ENCODE data around the gene NTSR1. TPM values are rescaled to one million over a fixed set of nuclear protein-coding genes. Genes with fewer than 3 reads are reported as not detected.

The NTSR1 gene
- polyA plus RNA-seq, 3 donors: 0.05 to 0.15 TPM; not detected in 1

DNA sequence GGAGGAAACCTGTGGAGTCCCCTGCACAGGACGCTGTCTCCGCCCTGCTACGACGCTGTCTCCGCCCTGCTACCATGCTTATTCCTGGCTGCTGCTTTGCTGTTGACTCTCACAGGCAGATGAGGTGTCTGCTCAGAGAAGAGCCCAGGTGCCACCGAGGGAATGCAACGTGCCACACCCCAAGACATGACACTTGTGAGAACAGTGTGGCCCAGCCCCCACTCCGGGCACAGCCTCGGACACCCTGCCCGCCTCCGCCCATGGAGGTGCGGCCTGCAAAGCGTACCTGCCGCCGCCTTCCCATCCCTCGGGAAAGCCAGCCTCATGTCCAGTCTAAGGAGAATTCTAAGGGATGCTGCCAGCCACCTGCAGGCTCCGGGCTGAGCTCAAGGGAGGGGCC is 72.1 kb downstream of the NTSR1 start:
- WGBS, 3 donors: 74 to 89% (median 84%) methylated on average over 17 of the region's 17 CpGs
- H3K27ac ChIP-seq (ENCODE audit: low read depth, low read length): no peak overlapping the region

DNA sequence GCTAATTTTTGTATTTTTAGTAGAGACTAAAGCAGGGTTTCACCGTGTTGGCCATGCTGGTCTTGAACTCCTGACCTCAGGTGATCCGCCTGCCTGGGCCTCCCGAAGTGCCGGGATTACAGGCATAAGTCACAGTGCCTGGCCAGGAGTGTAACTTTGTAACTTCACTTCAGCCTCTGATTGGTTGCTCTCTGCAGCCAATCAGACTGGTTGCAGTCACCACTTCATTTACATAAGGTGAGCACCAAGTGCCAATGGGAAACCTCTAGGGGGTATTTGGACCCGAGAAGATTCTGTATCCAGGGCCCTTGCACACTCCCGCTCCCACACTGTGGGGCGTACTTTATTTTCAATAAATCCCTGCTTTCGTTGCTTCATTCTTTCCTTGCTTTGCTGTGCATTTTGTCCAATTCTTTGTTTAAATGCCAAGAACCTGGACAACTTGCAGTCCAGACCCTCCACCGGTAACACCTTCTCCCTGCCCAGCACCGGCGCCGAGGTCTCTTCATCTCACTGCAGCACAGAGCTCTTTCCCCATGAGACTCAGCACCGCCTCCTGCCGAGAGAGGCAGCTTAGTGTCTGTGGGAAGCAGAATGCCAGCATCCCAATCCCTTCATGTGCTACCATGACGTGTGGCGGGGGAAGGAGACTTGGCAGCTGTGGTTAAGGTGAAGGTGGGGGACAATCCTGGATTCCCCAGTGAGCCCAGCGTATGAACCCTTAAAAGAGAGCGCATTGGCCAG is 73.7 kb downstream of the NTSR1 start:
- 65 to 77% (median 72%) methylated on average over 18 of the region's 18 CpGs for WGBS, 3 donors
- H3K27ac ChIP-seq (ENCODE audit: low read depth, low read length): no peak overlapping the region

DNA sequence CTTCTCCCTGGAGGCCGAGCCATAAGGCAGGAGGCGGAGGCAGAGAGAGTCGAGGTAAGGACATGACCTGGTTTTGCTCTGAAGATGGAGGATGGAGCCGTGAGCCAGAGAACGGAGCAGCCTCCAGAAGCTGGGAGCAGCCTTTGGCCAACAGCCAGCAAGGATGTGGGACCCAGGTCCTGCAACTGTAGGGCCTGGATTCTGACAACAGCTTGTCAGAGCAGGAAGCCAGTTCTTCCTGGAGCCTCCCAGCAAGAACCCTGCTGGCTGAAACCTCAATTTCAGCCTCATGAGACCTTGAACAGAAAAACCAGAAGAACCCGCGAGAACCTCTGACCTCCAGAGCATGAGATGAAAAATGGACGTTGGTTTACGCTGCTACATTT is 74.2 kb downstream of the NTSR1 start:
- H3K27ac ChIP-seq (ENCODE audit: low read depth, low read length): no peak overlapping the region
- WGBS, 3 donors: 25 to 40% (median 28%) methylated on average over 9 of the region's 9 CpGs

DNA sequence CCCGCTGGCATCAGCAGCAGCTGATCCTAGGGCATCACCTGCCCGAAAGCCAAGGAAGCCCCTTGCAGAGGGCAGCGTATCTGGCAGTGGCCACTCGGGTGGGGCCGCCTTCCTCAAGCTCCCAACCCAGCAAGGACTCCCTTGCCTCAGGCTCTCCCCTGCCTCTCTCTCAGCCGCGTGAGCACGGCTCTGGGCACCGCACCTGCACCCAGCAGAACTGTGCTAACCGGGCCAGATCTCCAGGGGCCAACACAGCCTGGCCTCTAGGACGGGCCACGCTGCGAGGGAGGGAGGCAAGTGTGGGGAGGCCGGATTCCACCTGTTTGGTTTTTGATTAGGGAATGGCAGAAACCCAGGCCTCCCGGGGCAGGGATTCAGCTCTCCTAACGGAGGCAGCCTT is 75.9 kb downstream of the NTSR1 start:
- 80 to 91% (median 91%) methylated on average over 16 of the region's 16 CpGs for WGBS, 3 donors
- H3K27ac ChIP-seq (ENCODE audit: low read depth, low read length): no peak overlapping the region

- no peak overlapping the region for H3K27ac ChIP-seq (ENCODE audit: low read depth, low read length)
- WGBS, 3 donors: 41 to 76% (median 70%) methylated on average over 10 to 11 of the region's 11 CpGs
Observed at GRCh38 chr20:62785393-62785792, 76.8 kb downstream of the NTSR1 start.

- no peak overlapping the region for H3K27ac ChIP-seq (ENCODE audit: low read depth, low read length)
- WGBS, 3 donors: 67 to 82% (median 79%) methylated on average over 13 of the region's 13 CpGs
Observed at GRCh38 chr20:62786157-62786556, 77.5 kb downstream of the NTSR1 start.

GRCh38 chr20:62787321-62787720 is 78.7 kb downstream of the NTSR1 start:
- WGBS, 3 donors: 57 to 66% (median 63%) methylated on average over 7 of the region's 7 CpGs
- no peak overlapping the region for H3K27ac ChIP-seq (ENCODE audit: low read depth, low read length)

DNA sequence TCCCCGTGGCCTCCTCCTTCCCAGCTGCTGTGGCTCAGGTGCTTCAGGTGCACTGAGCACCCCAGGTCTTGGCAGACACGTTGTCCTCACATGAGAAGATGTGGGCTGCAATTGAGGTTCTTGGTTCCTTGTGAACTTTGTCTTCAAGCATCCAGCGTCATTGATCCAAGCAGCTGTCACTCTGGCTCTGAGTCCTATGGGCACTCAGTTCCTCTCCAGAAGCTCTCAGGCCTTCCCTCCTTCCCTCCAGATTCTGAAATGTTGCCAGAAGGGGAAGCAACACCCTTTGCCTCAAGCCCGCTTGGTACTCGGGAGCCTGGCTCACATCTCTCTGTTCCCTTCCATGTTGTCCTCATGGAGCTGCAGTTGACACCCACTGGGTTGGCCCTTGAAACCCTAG is 79.2 kb downstream of the NTSR1 start:
- WGBS, 3 donors: 66 to 80% (median 73%) methylated on average over 5 of the region's 5 CpGs
- H3K27ac ChIP-seq (ENCODE audit: low read depth, low read length): no peak overlapping the region

DNA sequence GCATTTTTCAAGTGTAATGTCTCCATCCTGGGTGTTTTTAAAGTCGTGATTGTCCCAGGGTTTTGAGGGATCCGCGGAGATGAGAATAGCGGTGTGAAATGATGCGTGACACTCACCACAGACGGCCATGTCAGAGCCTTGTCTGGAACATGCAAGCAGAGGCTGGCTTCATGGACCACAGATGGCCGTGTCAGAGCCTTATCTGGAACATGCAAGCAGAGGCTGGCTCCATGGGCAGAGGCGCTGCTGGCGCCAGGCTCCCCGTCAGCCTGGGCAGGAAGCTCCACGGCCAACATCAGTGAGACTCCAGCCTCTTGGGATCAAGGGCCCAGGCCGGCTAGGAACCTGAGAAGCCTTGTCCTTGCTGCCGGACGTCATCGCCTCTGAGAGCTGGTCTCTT is 80.0 kb downstream of the NTSR1 start:
- 74 to 88% (median 82%) methylated on average over 15 of the region's 15 CpGs for WGBS, 3 donors
- no peak overlapping the region for H3K27ac ChIP-seq (ENCODE audit: low read depth, low read length)

DNA sequence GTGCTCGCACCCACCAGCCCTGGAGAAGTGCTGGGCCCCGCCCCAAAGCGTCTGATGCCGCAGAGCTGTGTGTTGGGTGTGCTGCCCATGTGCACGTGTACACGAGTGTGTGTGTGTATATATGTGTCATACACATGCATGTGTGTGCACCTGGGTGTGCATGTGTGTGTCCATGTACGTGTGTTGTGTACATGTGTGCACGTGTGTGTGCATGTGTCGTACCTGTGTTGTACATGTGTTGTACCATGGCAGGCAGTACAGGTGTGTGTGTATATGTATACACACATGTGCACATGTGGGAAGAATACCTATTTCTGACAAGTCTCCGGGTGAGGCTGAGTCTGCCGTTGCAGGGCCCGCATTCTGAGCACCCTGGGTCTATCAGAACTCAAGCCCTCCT is 81.4 kb downstream of the NTSR1 start:
- WGBS, 3 donors: 86 to 94% (median 88%) methylated on average over 12 of the region's 12 CpGs
- no peak overlapping the region for H3K27ac ChIP-seq (ENCODE audit: low read depth, low read length)

- no peak overlapping the region for H3K27ac ChIP-seq (ENCODE audit: low read depth, low read length)
- WGBS, 3 donors: 31 to 35% (median 33%) methylated on average over 23 of the region's 23 CpGs
Observed at GRCh38 chr20:62791301-62792181, 82.9 kb downstream of the NTSR1 start.

DNA sequence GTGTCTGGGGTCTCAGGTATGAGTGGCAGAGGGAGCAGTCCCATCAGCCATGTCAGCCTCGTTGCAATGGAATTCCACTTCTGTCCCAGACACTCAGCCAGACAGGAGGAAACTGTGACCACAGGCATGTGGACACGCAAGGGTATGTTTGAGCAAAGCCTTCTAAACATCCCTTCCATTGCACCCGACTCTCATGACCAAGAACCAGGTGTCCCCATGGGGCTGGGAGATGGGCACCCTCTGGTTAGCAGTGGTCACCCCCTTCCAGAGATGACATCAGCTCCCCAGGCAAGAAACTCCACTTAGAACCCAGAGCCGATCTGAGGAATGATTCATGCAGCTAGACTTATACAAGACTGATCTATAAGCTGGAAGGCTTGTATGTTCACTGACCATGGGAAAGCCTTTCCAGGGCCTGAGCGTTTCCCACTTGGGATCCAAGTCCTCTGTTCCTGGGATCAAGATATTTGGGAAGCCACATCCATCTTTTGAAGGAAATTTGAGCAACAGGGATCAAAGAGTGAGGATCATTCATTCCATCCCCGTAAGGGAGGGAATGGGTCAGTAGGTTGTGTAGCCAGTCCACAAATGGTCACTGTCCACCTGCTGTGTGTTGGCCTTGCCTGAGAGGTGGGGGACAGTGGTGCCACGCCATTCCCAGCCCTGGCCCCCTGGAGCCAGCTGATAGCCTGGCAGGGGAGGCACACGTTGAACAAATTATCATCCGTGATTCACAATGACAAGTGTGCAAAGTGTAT is 83.7 kb downstream of the NTSR1 start:
- no peak overlapping the region for H3K27ac ChIP-seq (ENCODE audit: low read depth, low read length)
- 76 to 80% (median 79%) methylated on average over 9 of the region's 9 CpGs for WGBS, 3 donors

- 76 to 92% (median 89%) methylated on average over 21 to 22 of the region's 22 CpGs for WGBS, 3 donors
- H3K27ac ChIP-seq (ENCODE audit: low read depth, low read length): no peak overlapping the region
Observed at GRCh38 chr20:62792940-62793756, 84.5 kb downstream of the NTSR1 start.

DNA sequence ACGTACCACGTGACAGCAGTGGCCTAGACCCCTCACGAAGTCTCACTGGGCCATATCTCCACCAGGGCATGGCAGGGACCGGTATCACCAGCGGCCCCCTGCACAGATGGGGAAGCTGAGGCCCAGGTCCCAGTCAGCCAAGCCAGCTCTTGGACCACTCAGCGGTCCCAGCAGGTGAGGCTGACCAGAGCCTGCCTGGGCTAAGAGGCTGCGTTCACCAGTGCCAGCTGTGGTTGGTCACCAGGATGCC is 85.0 kb downstream of the NTSR1 start:
- no peak overlapping the region for H3K27ac ChIP-seq (ENCODE audit: low read depth, low read length)
- 65 to 72% (median 66%) methylated on average over 7 of the region's 7 CpGs for WGBS, 3 donors

GRCh38 chr20:62794007-62794724 is 85.5 kb downstream of the NTSR1 start:
- 1 to 2% (median 1%) methylated on average over 52 to 69 of the region's 69 CpGs for WGBS, 3 donors
- H3K27ac ChIP-seq (ENCODE audit: low read depth, low read length): no peak overlapping the region

DNA sequence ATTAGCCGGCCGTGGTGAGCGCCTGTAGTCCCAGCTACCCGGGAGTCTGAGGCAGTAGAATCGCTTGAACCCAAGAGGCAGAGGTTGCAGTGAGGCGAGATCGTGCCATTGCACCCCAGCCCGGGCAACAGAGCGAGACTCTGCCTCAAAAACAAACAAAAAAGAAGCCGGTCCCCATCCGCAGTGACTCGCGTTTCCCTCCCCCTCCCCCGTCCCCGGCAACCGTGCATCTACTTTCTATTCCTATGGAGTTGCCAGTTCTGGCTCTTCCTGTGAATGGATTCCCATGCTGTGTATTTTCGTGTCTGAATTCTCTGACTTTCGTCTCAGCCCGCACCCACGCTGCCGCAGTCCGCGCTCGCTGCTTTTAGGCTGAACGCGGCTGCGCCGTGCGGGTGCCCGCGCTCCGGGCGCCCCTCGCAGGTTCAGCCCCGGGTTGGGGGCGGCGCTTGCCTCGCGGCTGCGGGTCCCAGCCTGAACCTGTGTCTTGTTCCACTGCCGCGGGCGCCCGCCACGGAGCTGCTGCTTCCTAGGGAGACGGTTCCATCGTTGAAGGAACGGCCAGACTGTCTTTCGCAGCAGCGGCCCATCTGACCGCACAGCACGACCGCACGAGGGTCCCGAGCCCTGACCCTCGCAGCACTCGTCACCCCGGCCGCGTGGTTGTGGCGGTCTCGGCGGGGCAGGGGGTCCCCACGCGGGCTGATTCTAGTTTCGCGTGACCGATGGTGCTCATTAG is 86.6 kb downstream of the NTSR1 start:
- no peak overlapping the region for H3K27ac ChIP-seq (ENCODE audit: low read depth, low read length)
- WGBS, 3 donors: 1% methylated on average over 68 of the region's 68 CpGs
